MCF 10A (cell line): Measurements from ENCODE around the gene BMP10. TPM values are rescaled to one million over a fixed set of nuclear protein-coding genes. Genes with fewer than 3 reads are reported as not detected.

Experiments
- BruUV-seq: library from RNA; stranded (reverse); fragments of 400-500 nt; replicated peaks from 2 replicates; lab custom pipeline; 2021; lab: Mats Ljungman, UMichigan
- CTCF ChIA-PET: fragments of 300-600 bp; sonication (Branson Sonifier 250); formaldehyde crosslinking; extraction: SDS; loops from one replicate; lab custom pipeline; 2021; ENCODE audit warnings: antibody characterized with exemption, inconsistent platforms; lab: Yijun Ruan, JAX
- POLR2A ChIA-PET: fragments of 300-600, 350-650 bp; sonication (Branson Sonifier 250); formaldehyde crosslinking; extraction: SDS; loops from one replicate; lab custom pipeline; 2020; ENCODE audit warnings: antibody characterized with exemption, inconsistent platforms; lab: Yijun Ruan, JAX
- DNase-seq: peaks from one replicate; pipeline ENCODE4 v3.0.0-alpha.2; 2018; ENCODE audit not compliant: unreplicated experiment
- H3K27ac Mint-ChIP-seq: one replicate; pipeline ENCODE4 v1.8.0; 2022; ENCODE audit warnings: mild to moderate bottlenecking, low read depth, mixed read lengths; ENCODE audit not compliant: unreplicated experiment
- H3K27me3 Mint-ChIP-seq: one replicate; pipeline ENCODE4 v1.8.0; 2022; ENCODE audit warnings: mixed read lengths; ENCODE audit not compliant: insufficient read depth, unreplicated experiment
- H3K36me3 Mint-ChIP-seq: one replicate; pipeline ENCODE4 v1.8.0; 2022; ENCODE audit warnings: mild to moderate bottlenecking, moderate library complexity, mixed read lengths; ENCODE audit not compliant: insufficient read depth, unreplicated experiment
- H3K4me1 Mint-ChIP-seq: one replicate; pipeline ENCODE4 v1.8.0; 2022; ENCODE audit warnings: mixed read lengths; ENCODE audit not compliant: insufficient read depth, unreplicated experiment
- H3K4me3 Mint-ChIP-seq: one replicate; pipeline ENCODE4 v1.8.0; 2022; ENCODE audit warnings: mild to moderate bottlenecking, moderate library complexity, mixed read lengths; ENCODE audit not compliant: unreplicated experiment
- H3K9me3 Mint-ChIP-seq: one replicate; pipeline ENCODE4 v1.8.0; 2022; ENCODE audit warnings: mixed read lengths; ENCODE audit not compliant: unreplicated experiment
- intact Hi-C: fragments of 100-400 bp; cut with micrococcal nuclease; formaldehyde crosslinking; loops from 2 replicates; pipeline ENCODE4 v1.14.1; 2022
- total RNA-seq: library from RNA; stranded (reverse); gene quantifications from 2 replicates; pipeline ENCODE4 v1.2.3, GENCODE V29; 2022
- TF ChIP-seq, protein P1 (sequence below): fragments of 200-600 bp; IDR thresholded peaks from one replicate; pipeline ENCODE4 v1.8.0; 2022; ENCODE audit warnings: antibody characterized with exemption, mild to moderate bottlenecking; ENCODE audit not compliant: unreplicated experiment

Gene BMP10
- total RNA-seq, 1 experiment from 2014 or later: not detected

- no TSS peak for BruUV-seq
- no peak overlapping the region for H3K4me3 Mint-ChIP-seq
- ChIA-PET POLR2A (no interaction called here), CTCF (interaction anchor here (1.4 to 2.0 kb wide), 2 partner anchors 12 to 161 kb away, joined by 4 to 14 read pairs; no protein-coding TSS in a partner anchor)
- H3K4me1 Mint-ChIP-seq: peaks cover 14% of the 10 kb centered on the region
- no peak overlapping the region for H3K27ac Mint-ChIP-seq
- DNase-seq: no peak
- H3K27me3 Mint-ChIP-seq: no peaks in the 10 kb centered on the region
- intact Hi-C loops: no loop called here
- no peaks in the 10 kb centered on the region for H3K9me3 Mint-ChIP-seq
- no peaks in the 10 kb centered on the region for H3K36me3 Mint-ChIP-seq
- TF ChIP-seq, protein P1, sequence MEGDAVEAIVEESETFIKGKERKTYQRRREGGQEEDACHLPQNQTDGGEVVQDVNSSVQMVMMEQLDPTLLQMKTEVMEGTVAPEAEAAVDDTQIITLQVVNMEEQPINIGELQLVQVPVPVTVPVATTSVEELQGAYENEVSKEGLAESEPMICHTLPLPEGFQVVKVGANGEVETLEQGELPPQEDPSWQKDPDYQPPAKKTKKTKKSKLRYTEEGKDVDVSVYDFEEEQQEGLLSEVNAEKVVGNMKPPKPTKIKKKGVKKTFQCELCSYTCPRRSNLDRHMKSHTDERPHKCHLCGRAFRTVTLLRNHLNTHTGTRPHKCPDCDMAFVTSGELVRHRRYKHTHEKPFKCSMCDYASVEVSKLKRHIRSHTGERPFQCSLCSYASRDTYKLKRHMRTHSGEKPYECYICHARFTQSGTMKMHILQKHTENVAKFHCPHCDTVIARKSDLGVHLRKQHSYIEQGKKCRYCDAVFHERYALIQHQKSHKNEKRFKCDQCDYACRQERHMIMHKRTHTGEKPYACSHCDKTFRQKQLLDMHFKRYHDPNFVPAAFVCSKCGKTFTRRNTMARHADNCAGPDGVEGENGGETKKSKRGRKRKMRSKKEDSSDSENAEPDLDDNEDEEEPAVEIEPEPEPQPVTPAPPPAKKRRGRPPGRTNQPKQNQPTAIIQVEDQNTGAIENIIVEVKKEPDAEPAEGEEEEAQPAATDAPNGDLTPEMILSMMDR: no peak
These were observed 41.5 kb upstream of the BMP10 start for GRCh38 chr2:68912732-68913131.

- no peak overlapping the region for H3K4me3 Mint-ChIP-seq
- POLR2A ChIA-PET: interaction anchor here (0.6 kb wide), 1 partner anchor 155 kb away, joined by 3 read pairs; no protein-coding TSS in a partner anchor
- no peaks in the 10 kb centered on the region for H3K9me3 Mint-ChIP-seq
- no peaks in the 10 kb centered on the region for H3K27me3 Mint-ChIP-seq
- no peak overlapping the region for H3K27ac Mint-ChIP-seq
- TF ChIP-seq, protein P1: no peak
- CTCF ChIA-PET: interaction anchor here (0.7 to 2.0 kb wide), 5 partner anchors 13 to 450 kb away, joined by 3 to 14 read pairs (median 3); no protein-coding TSS in a partner anchor
- DNase-seq: no peak
- no TSS peak for BruUV-seq
- peaks cover 18% of the 10 kb centered on the region for H3K4me1 Mint-ChIP-seq
- intact Hi-C loops: no loop called here
- H3K36me3 Mint-ChIP-seq: no peaks in the 10 kb centered on the region
These were observed 40.9 kb upstream of the BMP10 start for GRCh38 chr2:68912111-68912510.

DNA sequence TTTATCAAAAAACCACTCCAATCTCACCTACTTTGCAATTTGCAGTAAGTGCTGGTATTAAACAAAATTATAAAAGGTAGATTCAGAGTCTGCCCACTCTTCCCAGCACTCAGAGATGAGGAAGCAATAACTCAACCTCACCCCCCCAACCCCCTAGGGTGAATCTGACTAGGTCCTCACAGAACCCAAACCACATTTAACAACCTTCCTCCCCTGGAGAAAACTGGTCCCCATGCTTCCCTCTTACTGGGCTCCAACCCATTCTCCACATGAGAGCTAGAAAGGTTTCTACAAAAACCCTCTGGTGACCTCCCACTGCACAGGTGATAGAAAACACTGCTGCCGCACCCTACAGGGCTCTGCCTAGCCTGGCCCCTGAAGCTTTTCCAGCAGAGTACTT, 40.5 kb upstream of the BMP10 start:
- TF ChIP-seq, protein P1: no peak
- intact Hi-C loops: no loop called here
- CTCF ChIA-PET: interaction anchor here (0.7 to 2.0 kb wide), 5 partner anchors 13 to 450 kb away, joined by 3 to 14 read pairs (median 3); no protein-coding TSS in a partner anchor

GRCh38 chr2:68911246-68911645, 40.0 kb upstream of the BMP10 start:
- DNase-seq: no peak
- intact Hi-C loops: no loop called here
- H3K27me3 Mint-ChIP-seq: no peaks in the 10 kb centered on the region
- no peaks in the 10 kb centered on the region for H3K36me3 Mint-ChIP-seq
- ChIA-PET CTCF (interaction anchor here (0.7 to 2.0 kb wide), 4 partner anchors 14 to 449 kb away, joined by 3 to 14 read pairs (median 4); no protein-coding TSS in a partner anchor), POLR2A (no interaction called here)
- peaks cover 18% of the 10 kb centered on the region for H3K4me1 Mint-ChIP-seq
- H3K27ac Mint-ChIP-seq: no peak overlapping the region
- H3K9me3 Mint-ChIP-seq: no peaks in the 10 kb centered on the region
- H3K4me3 Mint-ChIP-seq: no peak overlapping the region
- TF ChIP-seq, protein P1: no peak
- no TSS peak for BruUV-seq

More for the DNA sequence above, 40.5 kb upstream of the BMP10 start:
- no TSS peak for BruUV-seq
- Mint-ChIP-seq H3K36me3 (no peaks in the 10 kb centered on the region), H3K27me3 (no peaks in the 10 kb centered on the region), H3K9me3 (no peaks in the 10 kb centered on the region), H3K27ac (no peak overlapping the region), H3K4me1 (peaks cover 18% of the 10 kb centered on the region), H3K4me3 (no peak overlapping the region)
- POLR2A ChIA-PET: interaction anchor here (0.6 kb wide), 1 partner anchor 155 kb away, joined by 3 read pairs; no protein-coding TSS in a partner anchor
- DNase-seq: no peak
